ENCODE data around the gene ALG3.

DNA sequence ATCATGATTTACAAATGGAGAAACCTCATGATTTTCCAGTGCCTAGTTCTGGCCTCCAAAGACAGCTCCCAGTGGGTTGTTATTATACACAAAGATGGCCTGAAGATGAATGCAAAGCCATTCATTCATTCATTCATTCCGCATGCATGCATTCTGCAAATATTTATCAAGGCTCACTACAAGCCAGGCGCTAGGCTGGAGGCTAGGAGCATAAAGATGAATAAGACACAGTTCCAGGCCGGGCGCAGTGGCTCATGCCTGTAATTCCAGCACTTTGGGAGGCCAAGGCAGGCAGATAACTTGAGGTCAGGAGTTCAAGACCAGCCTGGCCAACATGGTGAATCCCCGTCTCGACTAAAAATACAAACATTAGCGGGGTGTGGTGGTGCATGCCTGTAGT lies 47.9 kb upstream of the ALG3 start:
- TF ChIP-seq EZH2 (IDR thresholded peaks at IDR 0.05; ENCODE audit: insufficient read depth, low read length): no peak
- TF ChIP-seq, protein P1, sequence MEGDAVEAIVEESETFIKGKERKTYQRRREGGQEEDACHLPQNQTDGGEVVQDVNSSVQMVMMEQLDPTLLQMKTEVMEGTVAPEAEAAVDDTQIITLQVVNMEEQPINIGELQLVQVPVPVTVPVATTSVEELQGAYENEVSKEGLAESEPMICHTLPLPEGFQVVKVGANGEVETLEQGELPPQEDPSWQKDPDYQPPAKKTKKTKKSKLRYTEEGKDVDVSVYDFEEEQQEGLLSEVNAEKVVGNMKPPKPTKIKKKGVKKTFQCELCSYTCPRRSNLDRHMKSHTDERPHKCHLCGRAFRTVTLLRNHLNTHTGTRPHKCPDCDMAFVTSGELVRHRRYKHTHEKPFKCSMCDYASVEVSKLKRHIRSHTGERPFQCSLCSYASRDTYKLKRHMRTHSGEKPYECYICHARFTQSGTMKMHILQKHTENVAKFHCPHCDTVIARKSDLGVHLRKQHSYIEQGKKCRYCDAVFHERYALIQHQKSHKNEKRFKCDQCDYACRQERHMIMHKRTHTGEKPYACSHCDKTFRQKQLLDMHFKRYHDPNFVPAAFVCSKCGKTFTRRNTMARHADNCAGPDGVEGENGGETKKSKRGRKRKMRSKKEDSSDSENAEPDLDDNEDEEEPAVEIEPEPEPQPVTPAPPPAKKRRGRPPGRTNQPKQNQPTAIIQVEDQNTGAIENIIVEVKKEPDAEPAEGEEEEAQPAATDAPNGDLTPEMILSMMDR (IDR thresholded peaks at IDR 0.05; ENCODE audit: insufficient read depth, low read depth, low read length): no peak

All from astrocyte (in vitro differentiated cells and primary cell).